ENCODE measurements around the gene LRCH4. TPM values are rescaled to one million over a fixed set of nuclear protein-coding genes. Genes with fewer than 3 reads are reported as not detected.

LRCH4 gene
- total RNA-seq, 1 experiment from 2014 or later: 42.4 TPM

GRCh38 chr7:100613412-100614175 is 27.7 kb upstream of the LRCH4 start:
- intact Hi-C loops (cut with micrococcal nuclease; ENCODE audit: unreplicated experiment): no loop called here
- Histone ChIP-seq H3K27me3 (replicated peaks; ENCODE audit: insufficient read depth, low read depth, low read length, poor library complexity) (no peaks in the 10 kb centered on the region), H3K36me3 (ENCODE audit: insufficient read depth, low read length, poor library complexity, severe bottlenecking) (no peaks in the 10 kb centered on the region), H3K9me3 (ENCODE audit: low read depth, low read length, poor library complexity, severe bottlenecking) (no peaks in the 10 kb centered on the region), H3K27ac (ENCODE audit: low read depth, low read length, poor library complexity, severe bottlenecking) (no peak overlapping the region), H3K4me1 (ENCODE audit: insufficient read depth, low read length, poor library complexity, severe bottlenecking) (peaks cover 7% of the 10 kb centered on the region), H3K4me3 (ENCODE audit: low read depth, low read length, poor library complexity, severe bottlenecking) (peak overlapping the region; percentile 56)
- CTCF ChIA-PET: interaction anchor here (0.7 kb wide), 1 partner anchor 34 kb away, joined by 4 read pairs; no protein-coding TSS in a partner anchor
- BruUV-seq (replicated peaks): no TSS peak
- TF ChIP-seq CTCF (conservative IDR thresholded peaks at IDR 0.05; ENCODE audit: low read depth, low read length) (no peak), EZH2 (IDR thresholded peaks at IDR 0.05; ENCODE audit: borderline replicate concordance, low read depth, low read length, poor library complexity, severe bottlenecking) (no peak)
- no peak for DNase-seq (ENCODE audit: low spot score)
- POLR2A ChIA-PET (ENCODE audit: low non-redundant PET): no interaction called here

- no peak for DNase-seq (ENCODE audit: low spot score)
- peaks cover 2% of the 10 kb centered on the region for H3K36me3 ChIP-seq (ENCODE audit: insufficient read depth, low read length, poor library complexity, severe bottlenecking)
- intact Hi-C loops (cut with micrococcal nuclease; ENCODE audit: unreplicated experiment): no loop called here
- H3K27me3 ChIP-seq (replicated peaks; ENCODE audit: insufficient read depth, low read depth, low read length, poor library complexity): no peaks in the 10 kb centered on the region
- peaks cover 7% of the 10 kb centered on the region for H3K4me1 ChIP-seq (ENCODE audit: insufficient read depth, low read length, poor library complexity, severe bottlenecking)
- H3K4me3 ChIP-seq (ENCODE audit: low read depth, low read length, poor library complexity, severe bottlenecking): peak overlapping the region; percentile 56
- TSS peak; percentile 56 for BruUV-seq (replicated peaks)
- peak overlapping the region; percentile 91 for H3K27ac ChIP-seq (ENCODE audit: low read depth, low read length, poor library complexity, severe bottlenecking)
- ChIA-PET POLR2A (ENCODE audit: low non-redundant PET) (interaction anchor here (0.5 to 0.6 kb wide), 2 partner anchors 262 to 488 kb away, joined by 3 to 4 read pairs; partner anchors contain the start of gene SRRT), CTCF (interaction anchor here (0.6 to 1.0 kb wide), 5 partner anchors 21 to 110 kb away, joined by 3 to 8 read pairs (median 5); no protein-coding TSS in a partner anchor)
- H3K9me3 ChIP-seq (ENCODE audit: low read depth, low read length, poor library complexity, severe bottlenecking): no peaks in the 10 kb centered on the region
- TF ChIP-seq EZH2 (IDR thresholded peaks at IDR 0.05; ENCODE audit: borderline replicate concordance, low read depth, low read length, poor library complexity, severe bottlenecking): no peak
- peak; percentile 27 for TF ChIP-seq CTCF (conservative IDR thresholded peaks at IDR 0.05; ENCODE audit: low read depth, low read length)
Measured at GRCh38 chr7:100612730-100613390, 26.9 kb upstream of the LRCH4 start.

- Histone ChIP-seq H3K36me3 (ENCODE audit: insufficient read depth, low read length, poor library complexity, severe bottlenecking) (peaks cover 3% of the 10 kb centered on the region), H3K4me3 (ENCODE audit: low read depth, low read length, poor library complexity, severe bottlenecking) (peak within 1 kb of the TSS; percentile 56), H3K9me3 (ENCODE audit: low read depth, low read length, poor library complexity, severe bottlenecking) (no peaks in the 10 kb centered on the region), H3K27ac (ENCODE audit: low read depth, low read length, poor library complexity, severe bottlenecking) (peak within 1 kb of the TSS; percentile 91), H3K27me3 (replicated peaks; ENCODE audit: insufficient read depth, low read depth, low read length, poor library complexity) (no peaks in the 10 kb centered on the region), H3K4me1 (ENCODE audit: insufficient read depth, low read length, poor library complexity, severe bottlenecking) (peaks cover 7% of the 10 kb centered on the region)
- TF ChIP-seq CTCF (conservative IDR thresholded peaks at IDR 0.05; ENCODE audit: low read depth, low read length): no peak
- TF ChIP-seq EZH2 (IDR thresholded peaks at IDR 0.05; ENCODE audit: borderline replicate concordance, low read depth, low read length, poor library complexity, severe bottlenecking): no peak
- CTCF ChIA-PET: interaction anchor here (0.5 to 1.0 kb wide), 4 partner anchors 22 to 93 kb away, joined by 3 to 8 read pairs (median 4); no protein-coding TSS in a partner anchor
- peak; percentile 100 for DNase-seq (ENCODE audit: low spot score)
- intact Hi-C loops (cut with micrococcal nuclease; ENCODE audit: unreplicated experiment): no loop called here
- no TSS peak for BruUV-seq (replicated peaks)
- POLR2A ChIA-PET (ENCODE audit: low non-redundant PET): interaction anchor here (0.5 to 0.6 kb wide), 2 partner anchors 263 to 489 kb away, joined by 3 to 4 read pairs; partner anchors contain the start of gene SRRT
Measured at GRCh38 chr7:100611983-100612729, 26.2 kb upstream of the LRCH4 start, which contains the start of gene MOSPD3. TSS of gene MOSPD3 (plus strand) at chr7:100612540. CDS start at chr7:100612792, 252 bp downstream.

Data from A673 (cell line).